ENCODE results near the gene TMEM209. TPM values are rescaled to one million over a fixed set of nuclear protein-coding genes. Genes with fewer than 3 reads are reported as not detected.
"Not testable (repeated sequence)": the region's sequence is repeated elsewhere in the genome, so short reads cannot be mapped to it uniquely, and the experiment has no call there.

Gene TMEM209
- total RNA-seq, 1 donor from 2014 or later, result 11.8 TPM

DNA sequence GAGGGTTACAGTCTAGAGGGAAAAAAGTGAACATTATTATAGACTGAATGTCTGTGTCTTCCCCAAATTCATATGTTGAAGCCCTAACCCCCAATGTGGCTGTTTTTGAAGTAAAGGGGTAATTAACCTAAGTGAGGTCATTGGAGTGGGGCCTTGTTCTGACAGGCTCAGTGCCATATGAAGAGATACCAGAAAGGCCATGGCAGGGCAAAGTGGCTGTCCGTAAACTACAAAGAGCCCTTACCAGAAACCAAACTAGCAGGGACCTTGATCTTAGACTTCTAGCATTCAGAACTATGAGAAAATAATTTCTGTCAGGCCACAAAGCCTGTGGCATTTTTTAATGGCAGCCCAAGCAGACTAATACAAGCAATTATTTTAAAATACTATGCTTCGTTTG lies 8.7 kb downstream of the TMEM209 start:
- Mint-ChIP-seq H3K4me1 (ENCODE audit: unreplicated experiment) (no peaks in the 10 kb centered on the region), H3K36me3 (ENCODE audit: low read depth, unreplicated experiment) (peaks cover 8% of the 10 kb centered on the region)

GRCh38 chr7:130195396-130195795 lies 9.8 kb downstream of the TMEM209 start:
- no peak overlapping the region for H3K27ac Mint-ChIP-seq (ENCODE audit: unreplicated experiment)
- H3K27me3 Mint-ChIP-seq (ENCODE audit: unreplicated experiment), result no peaks in the 10 kb centered on the region
- H3K4me1 Mint-ChIP-seq (ENCODE audit: unreplicated experiment), result no peaks in the 10 kb centered on the region
- no peak for TF ChIP-seq CTCF (IDR thresholded peaks at IDR 0.05; ENCODE audit: unreplicated experiment)
- H3K4me3 Mint-ChIP-seq (ENCODE audit: unreplicated experiment), result no peak overlapping the region
- H3K9me3 Mint-ChIP-seq (ENCODE audit: unreplicated experiment), result no peaks in the 10 kb centered on the region
- DNase-seq (ENCODE audit: low spot score), result no peak
- H3K36me3 Mint-ChIP-seq (ENCODE audit: low read depth, unreplicated experiment), result peaks cover 4% of the 10 kb centered on the region

More for the DNA sequence above, 8.7 kb downstream of the TMEM209 start:
- TF ChIP-seq CTCF (IDR thresholded peaks at IDR 0.05; ENCODE audit: unreplicated experiment), result no peak
- no peak for DNase-seq (ENCODE audit: low spot score)
- Mint-ChIP-seq H3K27ac (ENCODE audit: unreplicated experiment) (no peak overlapping the region), H3K4me3 (ENCODE audit: unreplicated experiment) (no peak overlapping the region), H3K27me3 (ENCODE audit: unreplicated experiment) (no peaks in the 10 kb centered on the region), H3K9me3 (ENCODE audit: unreplicated experiment) (no peaks in the 10 kb centered on the region)

DNA sequence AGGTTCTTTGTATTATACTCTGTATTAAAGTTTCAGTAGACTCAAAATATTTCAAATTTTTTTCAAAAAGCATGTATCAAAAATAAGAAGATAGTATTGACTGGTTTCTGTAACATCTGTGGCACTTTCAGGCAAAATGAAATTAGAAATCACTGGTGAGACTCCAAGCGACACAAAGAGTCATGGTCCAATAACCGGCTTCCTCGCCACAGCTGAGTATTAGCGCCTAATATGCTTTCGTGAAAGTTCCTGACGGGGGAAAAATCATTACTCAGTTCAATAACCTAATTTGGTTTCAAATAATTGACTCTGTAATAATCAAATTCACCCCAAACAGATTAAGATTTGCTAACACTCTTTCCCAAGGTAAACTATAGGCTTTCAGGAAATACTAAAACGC lies 13.4 kb downstream of the TMEM209 start:
- H3K4me3 Mint-ChIP-seq (ENCODE audit: unreplicated experiment), result no peak overlapping the region
- DNase-seq (ENCODE audit: low spot score), result no peak
- no peaks in the 10 kb centered on the region for H3K27me3 Mint-ChIP-seq (ENCODE audit: unreplicated experiment)
- peaks cover 4% of the 10 kb centered on the region for H3K36me3 Mint-ChIP-seq (ENCODE audit: low read depth, unreplicated experiment)
- H3K4me1 Mint-ChIP-seq (ENCODE audit: unreplicated experiment), result no peaks in the 10 kb centered on the region
- no peaks in the 10 kb centered on the region for H3K9me3 Mint-ChIP-seq (ENCODE audit: unreplicated experiment)
- no peak for TF ChIP-seq CTCF (IDR thresholded peaks at IDR 0.05; ENCODE audit: unreplicated experiment)
- H3K27ac Mint-ChIP-seq (ENCODE audit: unreplicated experiment), result no peak overlapping the region

DNA sequence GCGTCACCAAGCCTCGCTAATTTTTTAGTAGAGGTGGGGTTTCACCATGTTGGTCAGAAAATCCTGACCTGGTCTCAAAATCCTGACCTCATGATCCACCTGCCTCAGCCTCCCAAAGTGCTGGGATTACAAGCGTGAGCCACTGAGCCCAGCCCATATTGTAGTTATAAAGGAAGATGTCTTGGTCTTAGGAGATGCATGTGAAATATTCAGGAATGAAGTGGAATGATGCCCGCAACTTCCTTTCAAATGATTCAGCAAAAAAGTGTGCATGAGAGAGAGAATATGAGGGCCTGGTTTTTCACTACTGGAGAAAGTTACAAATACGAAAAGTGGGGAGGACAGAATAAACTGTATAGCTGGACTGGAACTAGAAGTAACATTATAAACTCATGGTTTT lies 15.9 kb downstream of the TMEM209 start:
- TF ChIP-seq CTCF (IDR thresholded peaks at IDR 0.05; ENCODE audit: unreplicated experiment), result no peak
- H3K36me3 Mint-ChIP-seq (ENCODE audit: low read depth, unreplicated experiment), result peaks cover 4% of the 10 kb centered on the region
- H3K9me3 Mint-ChIP-seq (ENCODE audit: unreplicated experiment), result no peaks in the 10 kb centered on the region
- no peaks in the 10 kb centered on the region for H3K4me1 Mint-ChIP-seq (ENCODE audit: unreplicated experiment)
- H3K4me3 Mint-ChIP-seq (ENCODE audit: unreplicated experiment), result no peak overlapping the region
- H3K27ac Mint-ChIP-seq (ENCODE audit: unreplicated experiment), result no peak overlapping the region
- H3K27me3 Mint-ChIP-seq (ENCODE audit: unreplicated experiment), result no peaks in the 10 kb centered on the region
- no peak for DNase-seq (ENCODE audit: low spot score)

DNA sequence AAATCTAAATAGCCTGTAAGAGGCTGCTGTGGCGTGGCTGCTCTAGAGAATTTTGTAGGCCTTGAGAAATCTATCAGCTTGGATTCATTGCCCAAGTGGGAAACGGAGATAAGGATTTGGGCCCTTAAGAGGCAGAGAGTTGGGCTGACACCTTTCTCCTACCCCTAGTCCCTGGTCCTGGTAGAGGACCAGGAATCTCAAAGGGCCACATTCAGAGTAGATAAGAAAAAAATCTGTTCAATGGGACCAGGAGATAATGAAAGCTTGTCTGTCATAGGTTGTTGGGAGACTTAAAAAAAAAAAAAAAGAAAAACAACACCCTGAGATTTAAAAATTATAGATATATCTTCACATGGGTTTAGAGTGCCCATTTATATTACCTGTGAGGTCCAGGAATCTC lies 17.8 kb downstream of the TMEM209 start:
- Mint-ChIP-seq H3K27ac (ENCODE audit: unreplicated experiment) (no peak overlapping the region), H3K4me3 (ENCODE audit: unreplicated experiment) (no peak overlapping the region), H3K36me3 (ENCODE audit: low read depth, unreplicated experiment) (no peaks in the 10 kb centered on the region), H3K9me3 (ENCODE audit: unreplicated experiment) (no peaks in the 10 kb centered on the region), H3K27me3 (ENCODE audit: unreplicated experiment) (no peaks in the 10 kb centered on the region), H3K4me1 (ENCODE audit: unreplicated experiment) (no peaks in the 10 kb centered on the region)
- no peak for TF ChIP-seq CTCF (IDR thresholded peaks at IDR 0.05; ENCODE audit: unreplicated experiment)
- DNase-seq (ENCODE audit: low spot score), result no peak

- DNase-seq (ENCODE audit: low spot score); H3K27me3 Mint-ChIP-seq (ENCODE audit: unreplicated experiment); H3K36me3 Mint-ChIP-seq (ENCODE audit: low read depth, unreplicated experiment); H3K27ac Mint-ChIP-seq (ENCODE audit: unreplicated experiment); H3K4me3 Mint-ChIP-seq (ENCODE audit: unreplicated experiment); H3K9me3 Mint-ChIP-seq (ENCODE audit: unreplicated experiment); H3K4me1 Mint-ChIP-seq (ENCODE audit: unreplicated experiment): not testable (repeated sequence)
Measured at GRCh38 chr7:130184349-130184748, 20.9 kb downstream of the TMEM209 start.
